ENCODE results near the gene TSHR.
A peak's percentile ranks its signal among the peaks of the same experiment; 100 is the strongest.
"Not testable (repeated sequence)": the region's sequence is repeated elsewhere in the genome, so short reads cannot be mapped to it uniquely, and the experiment has no call there.

TSHR gene

DNA sequence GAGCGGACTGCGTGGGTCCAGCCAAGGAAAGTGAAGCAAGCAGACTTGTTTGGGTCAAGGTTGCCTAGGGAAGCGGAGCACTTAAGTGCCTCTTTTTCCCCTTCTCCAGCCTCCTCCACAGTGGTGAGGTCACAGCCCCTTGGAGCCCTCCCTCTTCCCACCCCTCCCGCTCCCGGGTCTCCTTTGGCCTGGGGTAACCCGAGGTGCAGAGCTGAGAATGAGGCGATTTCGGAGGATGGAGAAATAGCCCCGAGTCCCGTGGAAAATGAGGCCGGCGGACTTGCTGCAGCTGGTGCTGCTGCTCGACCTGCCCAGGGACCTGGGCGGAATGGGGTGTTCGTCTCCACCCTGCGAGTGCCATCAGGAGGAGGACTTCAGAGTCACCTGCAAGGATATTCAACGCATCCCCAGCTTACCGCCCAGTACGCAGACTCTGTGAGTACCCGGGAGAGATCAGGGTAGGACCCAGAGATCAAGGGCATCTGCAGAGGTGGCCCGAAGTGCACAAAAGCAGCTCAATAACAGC, at the start of gene TSHR:
Gene TSHR (plus strand): TSS at position 206 of the 526 bp plus-strand sequence. CDS start 60 bp downstream, at position 266.
- Histone ChIP-seq H3K4me3 (ENCODE audit: low read length) (peak within 1 kb of the TSS; percentile 79), H3K9ac (ENCODE audit: low read length) (no peak within 1 kb of the TSS), H3K27ac (ENCODE audit: low read depth, low read length) (no peak within 1 kb of the TSS), H3K4me1 (ENCODE audit: control insufficient read depth, insufficient read depth, low read length) (no peaks in the 10 kb centered on the region), H3K36me3 (ENCODE audit: control insufficient read depth, insufficient read depth, low read length) (no peaks in the 10 kb centered on the region), H3K27me3 (ENCODE audit: control insufficient read depth, insufficient read depth, low read length) (no peaks in the 10 kb centered on the region)

DNA sequence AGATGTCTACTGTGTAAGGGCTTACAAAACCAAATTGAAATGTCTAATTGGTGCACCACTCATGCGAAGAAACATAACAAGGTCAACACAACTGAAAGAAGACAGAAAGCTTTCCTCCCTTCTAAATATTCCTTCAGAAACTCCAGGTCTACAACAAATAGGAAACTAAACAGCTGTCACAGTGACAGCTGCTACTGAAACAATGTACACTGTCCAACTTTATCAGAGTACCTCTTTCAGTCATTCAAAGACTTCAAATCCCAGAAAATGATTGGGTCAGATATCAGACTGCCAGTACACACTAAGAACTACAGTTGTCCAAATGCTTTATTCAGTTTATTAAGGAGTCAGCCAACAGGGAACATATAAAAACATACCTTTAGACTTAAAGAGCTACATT, 49.1 kb upstream of the TSHR start:
- Histone ChIP-seq H3K4me1 (ENCODE audit: control insufficient read depth, insufficient read depth, low read length) (no peaks in the 10 kb centered on the region), H3K4me3 (ENCODE audit: low read length) (no peak overlapping the region), H3K9ac (ENCODE audit: low read length) (no peak overlapping the region), H3K27me3 (ENCODE audit: control insufficient read depth, insufficient read depth, low read length) (no peaks in the 10 kb centered on the region), H3K36me3 (ENCODE audit: control insufficient read depth, insufficient read depth, low read length) (no peaks in the 10 kb centered on the region), H3K27ac (ENCODE audit: low read depth, low read length) (no peak overlapping the region)

DNA sequence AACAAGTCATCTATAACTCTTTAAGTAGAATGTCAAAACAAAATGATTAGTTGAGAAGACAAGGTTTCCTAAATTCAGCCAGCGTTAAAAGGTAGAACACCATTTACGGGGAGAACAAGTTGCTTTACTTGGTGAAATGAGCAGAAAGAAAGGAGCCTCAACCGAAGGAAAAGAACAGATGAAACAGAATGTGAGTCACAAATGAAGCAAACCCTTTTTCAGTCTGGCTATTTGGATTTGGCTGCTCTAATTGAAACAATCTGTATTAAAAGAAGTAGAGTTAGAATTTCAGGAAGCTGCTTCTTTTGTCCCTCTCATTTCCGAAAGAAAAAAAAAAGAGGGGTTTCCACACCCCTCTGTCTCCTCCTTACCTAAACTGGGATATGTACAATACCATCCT, 48.5 kb upstream of the TSHR start:
- Histone ChIP-seq H3K9ac (ENCODE audit: low read length) (no peak overlapping the region), H3K27ac (ENCODE audit: low read depth, low read length) (no peak overlapping the region), H3K27me3 (ENCODE audit: control insufficient read depth, insufficient read depth, low read length) (no peaks in the 10 kb centered on the region), H3K4me1 (ENCODE audit: control insufficient read depth, insufficient read depth, low read length) (no peaks in the 10 kb centered on the region), H3K4me3 (ENCODE audit: low read length) (no peak overlapping the region), H3K36me3 (ENCODE audit: control insufficient read depth, insufficient read depth, low read length) (no peaks in the 10 kb centered on the region)

DNA sequence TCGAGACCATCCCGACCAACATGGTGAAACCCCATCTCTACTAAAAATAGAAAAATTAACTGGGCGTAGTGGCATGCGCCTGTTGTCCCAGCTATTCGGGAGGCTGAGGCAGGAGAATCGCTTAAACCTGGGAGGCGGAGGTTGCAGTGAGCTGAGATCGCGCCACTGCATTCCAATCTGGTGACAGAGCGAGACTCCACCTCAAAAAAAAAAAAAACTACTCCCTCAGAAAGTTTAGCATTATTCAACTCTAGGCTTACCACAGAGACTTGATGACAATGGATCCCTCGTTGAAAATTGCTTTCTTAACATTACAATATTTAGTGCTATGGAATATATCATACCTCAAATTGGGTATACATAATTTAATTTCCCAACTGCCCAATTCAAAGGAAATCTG, 43.4 kb upstream of the TSHR start:
- not testable (repeated sequence) for H3K27ac ChIP-seq (ENCODE audit: low read depth, low read length); H3K36me3 ChIP-seq (ENCODE audit: control insufficient read depth, insufficient read depth, low read length); H3K4me1 ChIP-seq (ENCODE audit: control insufficient read depth, insufficient read depth, low read length); H3K4me3 ChIP-seq (ENCODE audit: low read length); H3K27me3 ChIP-seq (ENCODE audit: control insufficient read depth, insufficient read depth, low read length); H3K9ac ChIP-seq (ENCODE audit: low read length)

DNA sequence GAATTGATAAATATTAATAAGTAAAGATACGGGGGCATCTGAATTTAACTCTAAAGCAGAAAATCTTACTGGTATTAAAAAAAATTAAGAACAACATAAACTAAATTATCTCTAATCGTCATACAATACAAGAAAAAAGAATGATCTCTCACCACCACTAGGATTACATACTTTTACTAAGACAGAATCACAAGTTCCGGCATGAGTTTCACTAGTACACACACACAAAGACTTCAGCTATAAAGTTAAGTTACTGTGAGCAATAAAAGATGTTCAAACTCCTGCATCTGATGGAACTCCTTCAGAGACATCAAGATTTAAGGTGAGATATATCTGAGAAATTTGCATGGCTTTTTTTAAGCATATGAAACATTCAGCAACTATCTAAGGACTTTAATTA, 35.8 kb upstream of the TSHR start:
- Histone ChIP-seq H3K27me3 (ENCODE audit: control insufficient read depth, insufficient read depth, low read length) (no peaks in the 10 kb centered on the region), H3K4me1 (ENCODE audit: control insufficient read depth, insufficient read depth, low read length) (no peaks in the 10 kb centered on the region), H3K9ac (ENCODE audit: low read length) (no peak overlapping the region), H3K4me3 (ENCODE audit: low read length) (no peak overlapping the region), H3K27ac (ENCODE audit: low read depth, low read length) (no peak overlapping the region), H3K36me3 (ENCODE audit: control insufficient read depth, insufficient read depth, low read length) (peaks cover 3% of the 10 kb centered on the region)

DNA sequence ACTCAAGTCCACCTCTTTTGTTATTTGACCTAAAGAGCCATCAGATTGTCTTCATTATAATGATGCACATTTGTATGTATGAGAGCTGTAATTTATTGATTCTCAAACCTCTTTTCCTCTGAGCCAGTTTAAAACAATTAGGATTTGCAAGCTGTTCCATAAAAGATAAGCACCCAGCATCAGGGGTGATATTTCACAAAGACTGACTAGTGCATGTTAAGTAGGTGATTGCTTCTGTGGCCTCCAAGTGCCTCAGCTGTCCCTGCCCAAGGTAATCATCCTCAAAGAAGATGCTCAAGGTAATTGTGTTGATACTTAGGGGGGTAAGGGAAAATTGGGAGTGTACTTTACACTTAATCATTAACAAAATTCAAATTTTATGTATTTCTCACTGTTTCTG, 32.1 kb upstream of the TSHR start:
- Histone ChIP-seq H3K36me3 (ENCODE audit: control insufficient read depth, insufficient read depth, low read length) (no peaks in the 10 kb centered on the region), H3K4me3 (ENCODE audit: low read length) (no peak overlapping the region), H3K27me3 (ENCODE audit: control insufficient read depth, insufficient read depth, low read length) (no peaks in the 10 kb centered on the region)

DNA sequence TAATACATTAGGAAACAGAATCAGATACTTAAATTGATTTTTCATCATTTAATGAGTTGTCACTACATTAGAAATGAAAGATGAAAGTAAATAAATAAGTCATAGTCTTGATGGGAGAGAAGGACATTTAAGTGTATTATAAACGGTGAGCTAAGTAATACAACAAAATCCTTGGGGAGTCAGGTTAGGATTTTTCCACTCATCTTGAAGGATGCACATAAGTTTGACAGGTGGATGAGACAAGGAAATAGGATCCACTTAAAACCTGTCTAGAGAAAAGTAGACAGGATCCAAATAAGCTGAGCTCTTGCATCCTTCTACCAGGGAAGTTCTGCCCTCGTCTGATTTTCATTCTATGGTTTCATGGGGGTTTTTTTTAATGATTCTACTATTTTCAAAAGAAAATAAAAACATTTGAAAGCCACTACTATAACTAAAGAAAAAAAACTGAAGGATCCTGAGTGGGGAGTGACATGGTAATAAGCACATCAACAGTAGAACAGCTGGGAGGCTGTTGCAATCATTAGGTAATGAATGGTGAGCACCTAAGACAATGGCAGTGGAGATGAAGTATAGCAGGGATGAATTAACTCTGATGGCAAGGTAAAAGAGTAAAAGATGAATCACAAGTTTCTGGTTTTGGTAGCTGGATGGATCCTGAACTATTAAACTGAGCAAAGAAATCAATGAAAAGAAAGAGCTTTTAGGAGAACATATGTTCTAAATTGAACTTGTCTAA, 30.9 kb upstream of the TSHR start:
- no peaks in the 10 kb centered on the region for H3K27me3 ChIP-seq (ENCODE audit: control insufficient read depth, insufficient read depth, low read length)
- no peaks in the 10 kb centered on the region for H3K4me1 ChIP-seq (ENCODE audit: control insufficient read depth, insufficient read depth, low read length)
- H3K4me3 ChIP-seq (ENCODE audit: low read length), result no peak overlapping the region
- no peak overlapping the region for H3K27ac ChIP-seq (ENCODE audit: low read depth, low read length)
- no peaks in the 10 kb centered on the region for H3K36me3 ChIP-seq (ENCODE audit: control insufficient read depth, insufficient read depth, low read length)
- H3K9ac ChIP-seq (ENCODE audit: low read length), result no peak overlapping the region

More for the DNA sequence above, 32.1 kb upstream of the TSHR start:
- Histone ChIP-seq H3K4me1 (ENCODE audit: control insufficient read depth, insufficient read depth, low read length) (no peaks in the 10 kb centered on the region), H3K27ac (ENCODE audit: low read depth, low read length) (no peak overlapping the region), H3K9ac (ENCODE audit: low read length) (no peak overlapping the region)

DNA sequence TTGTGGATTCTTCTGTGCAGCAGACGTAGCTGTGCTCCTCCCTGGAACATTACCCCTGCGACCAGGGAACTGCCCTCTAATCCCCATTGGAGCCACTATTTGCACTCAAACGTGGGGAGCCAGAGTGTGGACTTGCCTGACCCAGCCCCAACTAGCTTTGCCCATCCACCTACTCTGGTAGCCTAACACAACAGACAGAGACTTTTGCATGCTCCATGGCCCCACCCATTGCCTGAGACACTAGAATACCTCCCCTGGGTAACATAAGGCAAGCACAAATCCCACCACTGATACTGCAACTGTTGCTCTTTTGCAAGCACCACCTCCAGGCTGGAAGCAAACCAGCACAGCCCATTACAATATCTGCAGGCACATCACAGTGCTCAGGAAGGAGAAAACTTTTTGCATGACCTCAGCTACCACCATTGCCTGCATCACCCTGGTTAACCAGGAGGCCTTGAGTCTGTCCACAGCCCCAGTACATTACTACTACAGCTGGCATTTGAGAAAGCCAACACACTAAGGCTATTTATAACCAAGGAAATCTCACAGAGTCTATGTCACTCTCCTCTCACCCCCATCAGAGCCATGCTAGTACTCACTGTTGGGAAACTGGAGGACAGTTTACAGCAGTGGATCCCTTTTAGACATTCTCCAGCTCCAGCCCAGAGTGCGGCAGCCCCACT, 28.9 kb upstream of the TSHR start:
- H3K27ac ChIP-seq (ENCODE audit: low read depth, low read length), result no peak overlapping the region
- H3K27me3 ChIP-seq (ENCODE audit: control insufficient read depth, insufficient read depth, low read length), result no peaks in the 10 kb centered on the region
- H3K4me3 ChIP-seq (ENCODE audit: low read length), result no peak overlapping the region
- H3K36me3 ChIP-seq (ENCODE audit: control insufficient read depth, insufficient read depth, low read length), result no peaks in the 10 kb centered on the region
- H3K9ac ChIP-seq (ENCODE audit: low read length), result no peak overlapping the region
- H3K4me1 ChIP-seq (ENCODE audit: control insufficient read depth, insufficient read depth, low read length), result no peaks in the 10 kb centered on the region

DNA sequence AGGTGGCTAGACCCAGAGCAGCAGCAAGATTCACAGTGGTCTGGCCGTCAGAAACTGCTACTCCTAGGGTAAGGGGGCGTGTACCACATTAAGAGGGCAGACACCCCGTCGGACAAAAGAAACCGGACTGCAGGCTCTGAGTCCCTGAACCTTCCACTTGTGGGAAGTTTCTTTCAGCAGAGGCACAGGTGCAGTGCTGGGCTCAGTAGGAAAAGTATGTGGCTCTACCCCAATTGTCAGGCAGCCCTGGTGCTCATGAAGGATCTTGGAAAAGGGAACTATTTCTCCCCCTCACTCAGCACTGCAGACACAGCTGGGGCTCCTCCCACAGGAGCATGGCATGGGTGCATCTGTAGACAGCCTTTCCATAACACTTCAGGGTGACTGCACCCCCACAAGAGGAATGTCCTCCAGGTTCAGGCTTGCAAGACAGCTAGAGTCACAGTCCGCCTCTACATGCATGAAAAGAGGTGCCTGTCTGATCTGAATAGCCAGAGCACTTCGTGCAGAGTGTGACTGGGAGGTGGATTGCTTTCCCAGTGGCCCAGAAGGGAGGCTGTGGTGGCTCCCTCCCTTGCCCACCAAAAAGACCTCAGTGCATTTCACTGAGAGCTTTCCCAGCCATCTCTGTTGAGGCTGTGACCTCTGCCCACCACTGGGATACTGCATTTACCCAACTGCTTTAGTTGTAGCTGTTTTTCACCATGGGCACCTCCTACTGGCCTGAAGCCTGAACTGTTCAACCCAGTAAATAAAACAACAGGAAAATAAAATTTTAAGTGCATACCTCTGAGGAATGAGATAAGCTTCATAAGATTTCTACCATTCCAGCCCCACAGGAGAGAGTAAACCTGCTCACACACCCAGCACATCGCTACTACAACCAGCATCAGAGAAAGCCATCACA, 28.1 kb upstream of the TSHR start:
- Histone ChIP-seq H3K36me3 (ENCODE audit: control insufficient read depth, insufficient read depth, low read length) (no peaks in the 10 kb centered on the region), H3K9ac (ENCODE audit: low read length) (no peak overlapping the region), H3K27me3 (ENCODE audit: control insufficient read depth, insufficient read depth, low read length) (no peaks in the 10 kb centered on the region), H3K27ac (ENCODE audit: low read depth, low read length) (no peak overlapping the region), H3K4me3 (ENCODE audit: low read length) (no peak overlapping the region), H3K4me1 (ENCODE audit: control insufficient read depth, insufficient read depth, low read length) (no peaks in the 10 kb centered on the region)

DNA sequence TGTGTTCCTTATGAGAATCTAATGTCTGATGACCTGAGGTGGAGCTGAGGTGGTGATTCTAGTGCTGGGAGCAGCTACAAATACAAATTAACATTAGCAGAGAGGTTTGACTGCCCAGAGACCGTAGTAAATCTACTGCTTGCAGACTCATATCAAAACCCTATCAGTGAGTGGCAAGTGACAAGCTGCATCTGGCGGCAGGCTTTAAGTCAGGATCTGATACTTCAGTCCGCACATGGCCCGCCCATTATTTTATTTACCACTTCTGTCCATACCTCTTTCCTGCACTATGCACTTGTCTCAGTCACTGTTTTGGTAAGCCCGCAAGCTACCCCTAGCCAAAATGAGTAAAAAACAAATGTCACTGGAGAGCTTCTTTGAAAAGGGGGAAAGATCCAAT, 25.3 kb upstream of the TSHR start:
- Histone ChIP-seq H3K4me1 (ENCODE audit: control insufficient read depth, insufficient read depth, low read length) (no peaks in the 10 kb centered on the region), H3K9ac (ENCODE audit: low read length) (no peak overlapping the region), H3K27me3 (ENCODE audit: control insufficient read depth, insufficient read depth, low read length) (no peaks in the 10 kb centered on the region), H3K4me3 (ENCODE audit: low read length) (no peak overlapping the region), H3K27ac (ENCODE audit: low read depth, low read length) (no peak overlapping the region), H3K36me3 (ENCODE audit: control insufficient read depth, insufficient read depth, low read length) (no peaks in the 10 kb centered on the region)

DNA sequence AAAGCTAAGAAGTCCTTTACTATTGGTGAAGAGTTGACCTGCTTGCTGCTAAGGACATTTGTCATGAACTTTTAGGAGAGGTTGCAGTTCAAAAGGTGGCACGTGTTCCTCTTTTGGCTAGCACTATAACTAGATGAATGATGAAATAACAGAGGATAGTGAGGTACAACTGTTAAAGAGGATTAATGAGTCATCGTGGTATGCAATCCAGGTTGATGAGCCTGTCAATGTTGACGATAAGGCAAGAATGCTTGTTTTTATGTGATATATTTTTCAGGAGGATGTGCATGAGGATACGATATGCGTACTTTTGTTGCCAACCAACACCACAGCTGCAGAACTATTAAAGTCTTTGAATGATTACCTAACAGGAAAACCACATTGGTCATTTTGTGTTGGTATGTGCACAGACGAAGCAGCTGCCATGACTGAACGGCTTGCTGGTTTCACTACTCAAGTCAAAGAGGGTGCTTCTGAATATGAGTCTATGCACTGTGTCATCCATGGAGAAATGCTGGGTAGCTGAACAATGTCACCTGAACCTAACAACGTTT, 24.5 kb upstream of the TSHR start:
- H3K36me3 ChIP-seq (ENCODE audit: control insufficient read depth, insufficient read depth, low read length), result no peaks in the 10 kb centered on the region
- no peaks in the 10 kb centered on the region for H3K4me1 ChIP-seq (ENCODE audit: control insufficient read depth, insufficient read depth, low read length)
- H3K27me3 ChIP-seq (ENCODE audit: control insufficient read depth, insufficient read depth, low read length), result no peaks in the 10 kb centered on the region
- no peak overlapping the region for H3K9ac ChIP-seq (ENCODE audit: low read length)
- no peak overlapping the region for H3K4me3 ChIP-seq (ENCODE audit: low read length)
- H3K27ac ChIP-seq (ENCODE audit: low read depth, low read length), result no peak overlapping the region

DNA sequence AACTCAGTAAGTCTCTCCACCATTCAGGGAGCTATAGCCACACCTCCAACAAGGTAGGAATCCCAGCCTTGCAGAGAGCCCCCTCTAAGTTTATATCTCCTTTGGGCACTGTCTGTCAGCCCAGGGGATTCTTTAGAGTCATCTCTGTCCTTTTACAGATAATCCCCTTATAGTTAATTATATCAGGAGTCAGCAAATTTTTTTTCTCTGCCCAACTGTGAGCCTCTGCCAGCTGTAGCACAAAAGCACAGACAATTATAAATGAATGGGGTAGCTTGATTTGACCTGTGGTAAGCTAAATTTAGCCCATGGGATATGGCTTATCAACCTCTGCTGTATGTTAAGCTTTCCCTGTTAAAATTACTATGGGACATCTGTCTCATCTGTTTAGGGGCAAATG, 22.1 kb upstream of the TSHR start:
- Histone ChIP-seq H3K36me3 (ENCODE audit: control insufficient read depth, insufficient read depth, low read length) (no peaks in the 10 kb centered on the region), H3K27me3 (ENCODE audit: control insufficient read depth, insufficient read depth, low read length) (no peaks in the 10 kb centered on the region), H3K4me3 (ENCODE audit: low read length) (no peak overlapping the region), H3K4me1 (ENCODE audit: control insufficient read depth, insufficient read depth, low read length) (no peaks in the 10 kb centered on the region), H3K27ac (ENCODE audit: low read depth, low read length) (no peak overlapping the region), H3K9ac (ENCODE audit: low read length) (no peak overlapping the region)

All from rectal smooth muscle tissue (tissue), 1 donor.